Measurements from ENCODE around the gene XRCC5.

The XRCC5 gene

GRCh38 chr2:216155954-216156353 is 46.8 kb downstream of the XRCC5 start:
- no peak for DNase-seq (ENCODE audit: low read depth in 2 of 2)

- DNase-seq (ENCODE audit: low read depth in 2 of 2), result no peak
Measured at GRCh38 chr2:216156822-216157221, 47.7 kb downstream of the XRCC5 start.

- DNase-seq (ENCODE audit: low read depth in 2 of 2), result no peak
Measured at GRCh38 chr2:216159144-216159543, 50.0 kb downstream of the XRCC5 start.

DNA sequence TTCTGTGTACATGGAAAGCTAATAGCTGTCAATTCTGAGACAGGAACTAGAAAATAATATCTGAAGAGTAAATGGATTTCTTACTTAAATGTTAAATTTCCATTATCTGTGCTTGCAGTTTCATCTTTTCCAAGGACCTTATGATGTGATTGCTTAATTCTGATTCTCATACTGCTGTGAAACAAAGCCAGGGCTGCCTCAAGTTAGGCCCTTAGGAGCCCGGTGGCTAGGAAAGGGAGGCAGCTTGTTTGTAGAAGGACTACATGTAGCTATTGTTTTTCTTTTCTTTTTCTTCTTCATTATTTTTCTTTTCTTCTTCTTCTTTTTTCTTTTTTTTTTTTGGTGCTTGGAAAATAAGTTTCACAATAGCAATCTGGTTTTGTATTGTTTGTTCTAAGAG is 50.5 kb downstream of the XRCC5 start:
- no peak for DNase-seq (ENCODE audit: low read depth in 2 of 2)

DNA sequence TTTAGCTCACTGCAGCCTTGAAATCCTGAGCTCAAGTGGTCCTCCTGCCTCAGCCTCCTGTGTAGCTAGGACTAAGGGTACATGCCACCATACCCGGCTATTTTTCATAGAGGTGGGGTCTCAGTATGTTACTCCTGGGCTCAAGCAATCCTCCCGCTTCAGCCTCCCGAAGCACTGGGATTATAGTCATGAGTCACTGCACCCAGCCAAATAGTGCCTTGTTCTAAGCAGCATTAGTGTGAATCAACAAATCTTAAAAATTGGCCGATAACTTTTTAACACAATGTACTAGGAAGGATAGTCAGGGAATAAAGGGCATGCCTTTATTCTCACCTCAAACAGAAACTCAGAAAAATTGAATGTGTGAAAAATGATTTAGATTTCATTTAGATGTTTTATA is 51.6 kb downstream of the XRCC5 start:
- no peak for DNase-seq (ENCODE audit: low read depth in 2 of 2)

DNA sequence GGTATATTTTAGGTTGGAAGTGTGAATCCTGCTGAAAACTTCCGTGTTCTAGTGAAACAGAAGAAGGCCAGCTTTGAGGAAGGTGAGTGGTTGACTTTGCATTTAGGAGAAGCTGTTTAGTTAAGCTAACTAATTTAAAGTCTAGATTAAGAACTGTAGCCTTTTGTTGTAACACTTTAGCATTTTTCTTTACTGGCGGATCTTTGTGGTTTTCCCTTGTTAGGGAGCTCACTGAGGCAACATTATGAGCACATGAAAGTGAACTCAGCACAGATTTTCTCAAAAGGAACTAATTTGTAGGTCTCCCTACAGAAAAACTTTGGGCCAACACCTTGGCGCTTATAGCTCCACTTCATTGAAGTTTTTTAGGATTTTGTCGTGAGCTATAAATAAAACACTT is 52.8 kb downstream of the XRCC5 start:
- no peak for DNase-seq (ENCODE audit: low read depth in 2 of 2)

DNA sequence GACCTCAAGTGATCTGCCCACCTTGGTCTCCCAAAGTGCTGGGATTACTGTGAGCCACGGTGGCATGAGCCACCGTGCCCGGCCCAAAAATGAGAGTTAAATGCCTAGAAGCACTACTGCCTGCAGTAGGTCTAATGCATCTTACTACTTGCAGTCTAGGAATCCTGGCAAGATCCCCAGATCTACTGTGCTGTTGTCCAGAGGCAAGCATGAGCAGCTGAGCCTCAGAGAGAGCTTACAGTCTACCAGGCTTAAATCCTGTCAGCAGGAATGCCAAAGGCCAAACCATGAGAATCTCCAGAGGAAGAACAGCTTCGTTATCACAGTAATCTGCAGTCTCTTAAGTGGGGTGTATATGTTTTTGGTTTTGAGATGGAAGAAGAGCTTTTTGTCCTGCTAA is 54.4 kb downstream of the XRCC5 start:
- DNase-seq (ENCODE audit: low read depth in 2 of 2), result no peak

DNA sequence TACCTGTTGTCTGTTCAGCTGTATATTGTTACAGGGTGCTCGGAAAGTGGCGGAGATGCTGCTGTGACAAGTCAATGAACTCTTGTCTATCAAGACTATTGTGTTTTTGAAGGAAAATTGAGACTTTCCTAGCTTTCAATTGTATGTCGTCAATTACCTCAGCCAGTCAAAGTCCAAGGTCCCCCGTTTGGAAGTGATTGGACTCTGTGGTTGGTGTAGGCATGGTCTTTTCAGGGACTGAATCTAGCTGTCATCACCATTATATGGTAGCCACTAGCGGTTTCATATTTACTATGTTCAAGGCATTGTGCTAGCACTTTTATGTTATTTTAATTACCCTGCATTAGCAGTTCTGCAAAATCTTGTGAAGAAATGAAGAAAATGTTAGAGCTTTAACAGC is 54.9 kb downstream of the XRCC5 start:
- no peak for DNase-seq (ENCODE audit: low read depth in 2 of 2)

- no peak for DNase-seq (ENCODE audit: low read depth in 2 of 2)
Measured at GRCh38 chr2:216164576-216164975, 55.4 kb downstream of the XRCC5 start.

DNA sequence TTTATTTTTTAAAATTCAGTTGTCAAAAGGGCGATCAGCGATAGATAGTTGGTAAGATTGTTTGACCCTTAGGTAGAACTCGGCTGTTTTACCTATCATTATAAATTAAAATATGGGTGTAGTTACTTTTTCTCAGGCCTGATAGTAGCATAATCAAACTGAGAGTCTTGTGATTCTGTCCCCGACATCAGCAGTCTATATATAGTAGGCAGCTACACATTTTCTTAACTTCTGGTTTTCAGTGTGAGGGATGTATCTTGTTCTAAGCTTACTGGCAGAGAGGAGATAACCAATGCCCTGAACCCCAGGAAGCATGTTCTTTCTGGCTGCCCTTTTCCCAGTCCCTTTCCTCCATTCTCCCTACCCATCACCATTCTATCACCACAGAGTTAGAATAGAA is 56.6 kb downstream of the XRCC5 start:
- DNase-seq (ENCODE audit: low read depth in 2 of 2), result no peak

GRCh38 chr2:216169087-216169486 is 59.9 kb downstream of the XRCC5 start:
- DNase-seq (ENCODE audit: low read depth in 2 of 2), result no peak

DNA sequence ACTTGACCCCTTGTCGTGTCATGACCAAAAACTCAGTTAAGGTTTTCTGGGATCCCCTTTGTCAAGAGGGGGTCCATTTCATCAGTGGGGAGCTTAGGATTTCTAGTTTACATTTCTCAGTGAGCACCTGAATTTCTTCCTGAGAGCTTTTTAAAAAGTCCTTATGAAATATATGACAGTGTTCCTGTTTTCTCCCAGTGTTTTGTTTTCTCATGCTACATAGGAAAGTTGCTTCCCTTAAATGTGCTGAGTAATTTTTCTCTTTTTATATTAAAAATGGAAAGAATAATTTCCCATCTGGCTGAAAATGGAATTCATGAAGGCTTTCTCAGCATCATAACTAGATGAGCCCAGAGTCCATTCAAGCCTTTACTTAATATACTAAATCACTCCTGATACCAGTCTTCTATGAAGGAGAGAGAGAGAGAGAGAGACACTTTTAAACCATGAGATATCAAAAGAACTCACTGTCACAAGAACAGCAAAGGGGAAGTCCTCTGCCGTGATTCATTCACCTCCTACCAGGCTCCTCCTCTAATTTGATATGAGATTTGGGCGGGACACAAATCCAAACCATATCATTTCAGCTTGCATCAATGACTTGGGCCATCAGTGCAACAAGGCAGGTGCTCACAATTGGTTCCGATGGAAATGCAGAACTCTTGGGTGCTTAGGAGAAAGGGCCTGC is 61.1 kb downstream of the XRCC5 start:
- DNase-seq (ENCODE audit: low read depth in 2 of 2), result no peak

- no peak for DNase-seq (ENCODE audit: low read depth in 2 of 2)
Measured at GRCh38 chr2:216171011-216171410, 61.9 kb downstream of the XRCC5 start.

GRCh38 chr2:216172493-216172892 is 63.3 kb downstream of the XRCC5 start:
- DNase-seq (ENCODE audit: low read depth in 2 of 2), result no peak

GRCh38 chr2:216179015-216179414 is 69.9 kb downstream of the XRCC5 start:
- DNase-seq (ENCODE audit: low read depth in 2 of 2), result no peak

GRCh38 chr2:216181351-216181750 is 72.2 kb downstream of the XRCC5 start:
- no peak for DNase-seq (ENCODE audit: low read depth in 2 of 2)

DNA sequence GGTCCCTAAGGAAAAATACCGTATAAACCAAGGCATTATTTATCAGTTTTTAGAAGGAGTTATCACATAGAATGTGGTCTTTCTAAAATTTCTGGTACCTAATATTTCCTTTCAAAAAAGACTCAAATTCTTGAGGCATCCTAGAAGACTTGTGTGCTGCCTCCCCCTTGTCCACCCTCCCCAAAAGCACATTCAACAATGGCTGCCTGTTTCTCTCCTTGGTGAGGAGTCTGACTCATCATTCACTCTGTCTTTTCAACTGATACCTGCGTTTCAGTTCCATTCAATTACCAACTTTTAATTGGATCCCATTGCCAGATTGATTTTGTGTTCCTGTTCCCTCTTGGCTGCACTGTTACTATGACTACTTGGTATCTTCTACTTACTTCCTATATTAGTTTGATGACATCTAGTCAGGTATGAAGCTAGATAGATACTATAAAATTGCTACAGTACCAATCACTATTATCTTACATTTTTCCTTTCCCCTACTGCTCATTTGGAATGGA is 72.9 kb downstream of the XRCC5 start:
- no peak for DNase-seq (ENCODE audit: low read depth in 2 of 2)

GRCh38 chr2:216183462-216183861 is 74.3 kb downstream of the XRCC5 start:
- DNase-seq (ENCODE audit: low read depth in 2 of 2), result no peak

DNA sequence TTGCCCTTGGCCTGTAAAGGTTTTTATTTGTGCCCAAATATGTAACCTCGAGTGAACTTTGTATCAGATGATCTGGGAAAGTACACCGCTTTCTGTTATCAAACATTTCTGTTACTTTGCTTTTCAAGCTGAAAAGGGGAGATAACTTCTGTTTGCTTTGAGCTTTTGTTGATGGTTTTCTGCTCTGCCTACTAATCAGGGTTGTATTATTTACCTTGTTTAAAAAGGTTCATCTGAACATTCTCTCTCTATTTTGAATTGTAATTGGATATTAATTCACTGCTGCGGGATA is 79.4 kb downstream of the XRCC5 start:
- DNase-seq (ENCODE audit: low read depth in 2 of 2), result no peak

- DNase-seq (ENCODE audit: low read depth in 2 of 2), result peak; percentile 13 to 17
Measured at GRCh38 chr2:216188956-216189355, 79.8 kb downstream of the XRCC5 start.

DNA sequence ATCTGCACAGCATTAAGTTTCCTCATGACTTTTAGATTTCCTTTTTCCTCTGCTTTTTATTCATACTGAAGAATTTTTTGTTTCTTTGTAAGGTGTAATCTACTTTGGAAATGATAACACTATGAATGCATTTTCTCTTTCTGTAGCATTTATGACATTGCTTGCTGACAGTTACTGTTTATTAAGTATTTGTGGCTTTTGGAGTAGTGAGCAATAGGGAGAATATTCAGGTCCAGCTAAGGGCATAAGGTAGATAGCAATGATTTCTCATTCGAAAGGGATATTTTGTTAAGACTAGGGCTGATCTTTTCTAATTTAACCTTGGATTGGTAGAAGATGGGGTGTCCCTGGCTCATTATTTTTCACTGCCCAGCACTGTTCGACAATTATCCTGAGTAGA is 80.3 kb downstream of the XRCC5 start:
- DNase-seq (ENCODE audit: low read depth in 2 of 2), result no peak

- DNase-seq (ENCODE audit: low read depth in 2 of 2), result no peak
Measured at GRCh38 chr2:216192181-216192580, 83.0 kb downstream of the XRCC5 start.

- DNase-seq (ENCODE audit: low read depth in 2 of 2), result no peak
Measured at GRCh38 chr2:216192931-216193330, 83.8 kb downstream of the XRCC5 start.

GRCh38 chr2:216194013-216194412 is 84.9 kb downstream of the XRCC5 start:
- no peak for DNase-seq (ENCODE audit: low read depth in 2 of 2)
